GM12874 (cell line): Measurements from ENCODE around the gene DGKG.

Experiments
- TF ChIP-seq, protein P1 (sequence below): IDR thresholded peaks from 2 replicates; pipeline ENCODE4 v1.5.1; 2011; ENCODE audit warnings: low read depth, mild to moderate bottlenecking, control low read depth, low read length, moderate library complexity; ENCODE audit not compliant: insufficient read depth

DGKG gene

DNA sequence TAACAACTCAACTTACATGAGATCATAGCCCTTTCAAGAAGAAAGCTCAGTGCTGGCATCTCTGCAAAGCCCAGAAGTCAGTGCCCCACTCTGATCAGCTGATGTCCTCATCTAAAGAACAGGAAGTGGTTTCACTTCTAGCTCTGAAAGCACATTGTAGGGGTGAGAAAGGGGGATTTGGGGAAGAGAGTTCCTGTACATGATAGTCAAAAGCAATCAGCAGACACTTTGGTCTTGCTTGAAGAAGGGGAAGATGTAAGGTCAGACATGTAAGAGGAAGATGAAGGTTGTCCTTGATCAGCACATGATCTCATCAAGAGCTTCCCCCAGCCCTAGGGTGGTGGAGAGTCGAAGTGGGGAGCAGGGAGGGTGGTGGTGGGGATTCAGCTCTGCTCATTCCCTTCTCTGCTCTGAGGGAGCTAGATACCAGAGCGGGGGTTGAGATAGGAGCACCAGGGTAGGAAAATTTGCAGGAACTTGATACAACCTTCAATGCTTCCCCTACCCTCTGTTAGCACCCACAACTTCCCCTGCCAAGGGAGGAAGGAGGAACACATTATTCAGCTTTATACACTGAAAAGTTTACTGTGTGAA lies 176.7 kb downstream of the DGKG start:
- TF ChIP-seq, protein P1, sequence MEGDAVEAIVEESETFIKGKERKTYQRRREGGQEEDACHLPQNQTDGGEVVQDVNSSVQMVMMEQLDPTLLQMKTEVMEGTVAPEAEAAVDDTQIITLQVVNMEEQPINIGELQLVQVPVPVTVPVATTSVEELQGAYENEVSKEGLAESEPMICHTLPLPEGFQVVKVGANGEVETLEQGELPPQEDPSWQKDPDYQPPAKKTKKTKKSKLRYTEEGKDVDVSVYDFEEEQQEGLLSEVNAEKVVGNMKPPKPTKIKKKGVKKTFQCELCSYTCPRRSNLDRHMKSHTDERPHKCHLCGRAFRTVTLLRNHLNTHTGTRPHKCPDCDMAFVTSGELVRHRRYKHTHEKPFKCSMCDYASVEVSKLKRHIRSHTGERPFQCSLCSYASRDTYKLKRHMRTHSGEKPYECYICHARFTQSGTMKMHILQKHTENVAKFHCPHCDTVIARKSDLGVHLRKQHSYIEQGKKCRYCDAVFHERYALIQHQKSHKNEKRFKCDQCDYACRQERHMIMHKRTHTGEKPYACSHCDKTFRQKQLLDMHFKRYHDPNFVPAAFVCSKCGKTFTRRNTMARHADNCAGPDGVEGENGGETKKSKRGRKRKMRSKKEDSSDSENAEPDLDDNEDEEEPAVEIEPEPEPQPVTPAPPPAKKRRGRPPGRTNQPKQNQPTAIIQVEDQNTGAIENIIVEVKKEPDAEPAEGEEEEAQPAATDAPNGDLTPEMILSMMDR = no peak

- TF ChIP-seq, protein P1 = no peak
Observed at GRCh38 chr3:186184021-186184420, 178.0 kb downstream of the DGKG start.

- TF ChIP-seq, protein P1 = no peak
Observed at GRCh38 chr3:186182850-186183249, 179.2 kb downstream of the DGKG start.

GRCh38 chr3:186181901-186182300 lies 180.1 kb downstream of the DGKG start:
- TF ChIP-seq, protein P1 = no peak

DNA sequence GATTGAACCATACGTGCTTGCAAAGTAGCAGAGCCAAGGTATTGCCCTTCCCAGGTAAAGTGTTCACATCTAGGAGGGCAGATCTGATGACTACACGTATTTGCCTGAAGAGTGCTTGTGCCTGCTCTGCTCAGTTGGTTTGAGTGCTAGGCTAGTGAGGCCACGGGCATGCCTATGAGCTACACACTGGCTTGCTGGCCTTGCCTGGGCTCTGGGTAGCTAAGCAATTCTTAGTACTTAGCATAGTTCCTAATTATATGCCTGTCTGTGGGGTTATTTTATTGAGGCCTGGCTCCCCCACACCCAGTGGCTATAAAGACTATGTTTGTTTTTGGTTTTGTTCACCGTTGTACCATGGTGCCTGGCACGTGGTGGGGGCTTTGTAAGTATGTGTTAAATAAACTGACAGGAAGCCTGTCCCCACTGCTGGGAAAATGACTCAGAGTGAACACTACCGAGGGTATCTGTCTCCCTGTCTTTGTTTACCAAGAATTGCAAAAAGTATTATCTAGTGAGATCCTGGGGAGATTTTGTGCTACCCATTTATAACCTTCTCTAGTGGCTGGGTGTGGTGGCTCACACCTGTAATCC lies 181.0 kb downstream of the DGKG start:
- TF ChIP-seq, protein P1 = no peak

GRCh38 chr3:186180151-186180550 lies 181.9 kb downstream of the DGKG start:
- TF ChIP-seq, protein P1 = no peak

DNA sequence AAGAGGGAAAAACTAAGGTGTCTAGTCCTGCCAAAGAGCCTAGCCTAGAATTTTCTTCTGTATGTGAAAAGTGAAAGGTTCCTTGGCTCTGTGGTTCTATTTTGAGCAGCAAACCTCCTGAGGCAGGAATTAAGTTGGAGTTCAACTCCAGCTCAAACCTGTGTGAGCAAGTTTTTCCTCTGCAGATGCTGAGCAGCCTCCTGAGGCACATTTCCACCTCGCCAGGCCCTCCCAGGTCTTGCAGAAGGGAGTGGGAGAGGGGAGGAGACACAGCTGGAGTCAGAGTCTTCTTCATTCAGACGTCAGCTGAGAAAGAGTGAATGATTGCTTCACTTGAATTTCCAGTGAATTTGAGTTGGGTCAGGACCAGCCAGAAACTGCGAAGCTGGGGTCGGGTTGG lies 183.6 kb downstream of the DGKG start:
- TF ChIP-seq, protein P1 = no peak
